ENCODE measurements around the gene POLRMT. TPM values are rescaled to one million over a fixed set of nuclear protein-coding genes. Genes with fewer than 3 reads are reported as not detected.

The POLRMT gene
- total and polyA plus RNA-seq, 2 donors (not counting 1 experiment from before 2014, with no cell fraction given) = 7.3 to 21.5 TPM

- Histone ChIP-seq H3K36me3 (ENCODE audit: control insufficient read depth, insufficient read depth, low read length) (peaks cover 7% of the 10 kb centered on the region), H3K27ac (ENCODE audit: insufficient read depth, low read length) (no peak overlapping the region), H3K79me2 (ENCODE audit: control insufficient read depth, insufficient read depth, low read length) (peaks cover 65% of the 10 kb centered on the region), H2AFZ (ENCODE audit: low read length) (no peak overlapping the region), H3K4me1 (ENCODE audit: control insufficient read depth, extremely low read depth, insufficient read depth, low read length) (peaks cover 20% of the 10 kb centered on the region), H4K20me1 (ENCODE audit: control insufficient read depth, extremely low read depth, insufficient read depth, low read length) (no peaks in the 10 kb centered on the region), H3K9ac (ENCODE audit: insufficient read depth, low read length) (no peak overlapping the region), H3K27me3 (ENCODE audit: control insufficient read depth, insufficient read depth, low read length) (no peaks in the 10 kb centered on the region), H3K9me3 (ENCODE audit: control insufficient read depth, insufficient read depth, low read depth, low read length) (no peaks in the 10 kb centered on the region), H3K4me2 (ENCODE audit: extremely low read depth, insufficient read depth, low read length) (peak overlapping the region; percentile 66), H3K4me3 (replicated peaks in 1 of 4; ENCODE audit: control extremely low read depth in 1 of 4, insufficient read depth in 1 of 4, low read depth in 3 of 4, low read length in 4 of 4) (peak overlapping the region; percentile 2 to 53 (median 27))
- no peak for TF ChIP-seq CTCF (conservative IDR thresholded peaks at IDR 0.05 in 1 of 2, IDR thresholded peaks at IDR 0.05 in 1 of 2; ENCODE audit: low read depth in 1 of 2, low read length in 2 of 2)
- DNase-seq (ENCODE audit: low read depth in 2 of 2) = peak; percentile 58 to 67
Observed at GRCh38 chr19:574658-575526, 58.4 kb downstream of the POLRMT start.

GRCh38 chr19:573519-573825 is 59.9 kb downstream of the POLRMT start:
- Histone ChIP-seq H3K27ac (ENCODE audit: insufficient read depth, low read length) (peak overlapping the region; percentile 77), H3K36me3 (ENCODE audit: control insufficient read depth, insufficient read depth, low read length) (peaks cover 4% of the 10 kb centered on the region), H3K4me3 (replicated peaks in 1 of 4; ENCODE audit: control extremely low read depth in 1 of 4, insufficient read depth in 1 of 4, low read depth in 3 of 4, low read length in 4 of 4) (peak overlapping the region; percentile 82 to 94 (median 89)), H3K4me1 (ENCODE audit: control insufficient read depth, extremely low read depth, insufficient read depth, low read length) (peaks cover 20% of the 10 kb centered on the region), H2AFZ (ENCODE audit: low read length) (no peak overlapping the region), H3K4me2 (ENCODE audit: extremely low read depth, insufficient read depth, low read length) (peak overlapping the region; percentile 98), H3K27me3 (ENCODE audit: control insufficient read depth, insufficient read depth, low read length) (no peaks in the 10 kb centered on the region), H3K9me3 (ENCODE audit: control insufficient read depth, insufficient read depth, low read depth, low read length) (no peaks in the 10 kb centered on the region), H3K9ac (ENCODE audit: insufficient read depth, low read length) (peak overlapping the region; percentile 91), H3K79me2 (ENCODE audit: control insufficient read depth, insufficient read depth, low read length) (peaks cover 55% of the 10 kb centered on the region), H4K20me1 (ENCODE audit: control insufficient read depth, extremely low read depth, insufficient read depth, low read length) (no peaks in the 10 kb centered on the region)
- TF ChIP-seq CTCF (conservative IDR thresholded peaks at IDR 0.05 in 1 of 2, IDR thresholded peaks at IDR 0.05 in 1 of 2; ENCODE audit: low read depth in 1 of 2, low read length in 2 of 2) = no peak
- no peak for TF ChIP-seq EZH2 (IDR thresholded peaks at IDR 0.05; ENCODE audit: low read length, missing control alignments)
- no peak for DNase-seq (ENCODE audit: low read depth in 2 of 2)

- peak overlapping the region; percentile 82 to 94 (median 89) for H3K4me3 ChIP-seq (replicated peaks in 1 of 4; ENCODE audit: control extremely low read depth in 1 of 4, insufficient read depth in 1 of 4, low read depth in 3 of 4, low read length in 4 of 4)
- peak overlapping the region; percentile 77 for H3K27ac ChIP-seq (ENCODE audit: insufficient read depth, low read length)
- peaks cover 20% of the 10 kb centered on the region for H3K4me1 ChIP-seq (ENCODE audit: control insufficient read depth, extremely low read depth, insufficient read depth, low read length)
- peak; percentile 45 to 65 for DNase-seq (ENCODE audit: low read depth in 2 of 2)
- peaks cover 2% of the 10 kb centered on the region for H3K36me3 ChIP-seq (ENCODE audit: control insufficient read depth, insufficient read depth, low read length)
- TF ChIP-seq CTCF (conservative IDR thresholded peaks at IDR 0.05 in 1 of 2, IDR thresholded peaks at IDR 0.05 in 1 of 2; ENCODE audit: low read depth in 1 of 2, low read length in 2 of 2) = no peak
- TF ChIP-seq EZH2 (IDR thresholded peaks at IDR 0.05; ENCODE audit: low read length, missing control alignments) = no peak
- peaks cover 50% of the 10 kb centered on the region for H3K79me2 ChIP-seq (ENCODE audit: control insufficient read depth, insufficient read depth, low read length)
- no peaks in the 10 kb centered on the region for H3K27me3 ChIP-seq (ENCODE audit: control insufficient read depth, insufficient read depth, low read length)
- peak overlapping the region; percentile 91 for H3K9ac ChIP-seq (ENCODE audit: insufficient read depth, low read length)
- no peak overlapping the region for H2AFZ ChIP-seq (ENCODE audit: low read length)
- H4K20me1 ChIP-seq (ENCODE audit: control insufficient read depth, extremely low read depth, insufficient read depth, low read length) = no peaks in the 10 kb centered on the region
- peak overlapping the region; percentile 98 for H3K4me2 ChIP-seq (ENCODE audit: extremely low read depth, insufficient read depth, low read length)
- no peaks in the 10 kb centered on the region for H3K9me3 ChIP-seq (ENCODE audit: control insufficient read depth, insufficient read depth, low read depth, low read length)
Observed at GRCh38 chr19:572743-573518, 60.4 kb downstream of the POLRMT start.
